Astrocyte (in vitro differentiated cells and primary cell): ENCODE measurements around the gene TMEM184A. TPM values are rescaled to one million over a fixed set of nuclear protein-coding genes. Genes with fewer than 3 reads are reported as not detected.

ENCODE experiments used
- DNase-seq: peaks from one replicate; pipeline ENCODE4 v3.0.0-alpha.2; 2010; ENCODE audit warnings: low read depth
- FAIRE-seq: peaks from 2 replicates; lab custom pipeline; 2011; peaks lifted over from hg19 to GRCh38; lab: Jason Lieb, UNC
- H2AFZ ChIP-seq: 2 replicates; pipeline ENCODE4 v1.6.0; 2012; ENCODE audit warnings: low read depth, low read length, inconsistent platforms
- H3K27ac ChIP-seq: 2 replicates; pipeline ENCODE4 v1.5.1; 2011; ENCODE audit warnings: low read depth, low read length, inconsistent platforms
- H3K27me3 ChIP-seq: 2 replicates; pipeline ENCODE4 v1.6.0; 2011; ENCODE audit warnings: low read length, inconsistent platforms; ENCODE audit not compliant: insufficient read depth
- H3K36me3 ChIP-seq: 2 replicates; pipeline ENCODE4 v1.5.1; 2011; ENCODE audit warnings: low read length, inconsistent platforms; ENCODE audit not compliant: insufficient read depth
- H3K4me1 ChIP-seq: 2 replicates; pipeline ENCODE4 v1.5.1; 2011; ENCODE audit warnings: low read length, inconsistent platforms; ENCODE audit not compliant: insufficient read depth
- H3K4me2 ChIP-seq: 2 replicates; pipeline ENCODE4 v1.6.0; 2012; ENCODE audit warnings: low read length, inconsistent platforms
- H3K4me3 ChIP-seq: 2 replicates; pipeline ENCODE4 v1.5.1; 2011; ENCODE audit warnings: low read depth, mild to moderate bottlenecking, low read length, inconsistent platforms; ENCODE audit not compliant: insufficient read depth
- H3K79me2 ChIP-seq: 2 replicates; pipeline ENCODE4 v1.6.0; 2012; ENCODE audit warnings: mild to moderate bottlenecking, low read length, inconsistent platforms; ENCODE audit not compliant: insufficient read depth
- H3K9ac ChIP-seq: 2 replicates; pipeline ENCODE4 v1.6.0; 2012; ENCODE audit warnings: mild to moderate bottlenecking, low read length, inconsistent platforms
- H3K9me3 ChIP-seq: 2 replicates; pipeline ENCODE4 v1.5.1; 2012; ENCODE audit warnings: low read depth, mild to moderate bottlenecking, low read length, inconsistent platforms; ENCODE audit not compliant: insufficient read depth
- H4K20me1 ChIP-seq: 2 replicates; pipeline ENCODE4 v1.6.0; 2012; ENCODE audit warnings: low read length, inconsistent platforms; ENCODE audit not compliant: insufficient read depth
- H3K27ac Mint-ChIP-seq: one replicate; pipeline ENCODE4 v1.8.0; 2021; ENCODE audit warnings: mild to moderate bottlenecking, mixed read lengths; ENCODE audit not compliant: unreplicated experiment
- H3K27me3 Mint-ChIP-seq: one replicate; pipeline ENCODE4 v1.8.0; 2021; ENCODE audit warnings: low read depth, mixed read lengths; ENCODE audit not compliant: unreplicated experiment
- H3K36me3 Mint-ChIP-seq: one replicate; pipeline ENCODE4 v1.8.0; 2021; ENCODE audit warnings: low read depth, mixed read lengths; ENCODE audit not compliant: unreplicated experiment
- H3K4me1 Mint-ChIP-seq: one replicate; pipeline ENCODE4 v1.8.0; 2021; ENCODE audit warnings: low read depth, mixed read lengths; ENCODE audit not compliant: unreplicated experiment
- H3K4me3 Mint-ChIP-seq: one replicate; pipeline ENCODE4 v1.8.0; 2021; ENCODE audit warnings: mild to moderate bottlenecking, moderate library complexity, mixed read lengths; ENCODE audit not compliant: unreplicated experiment
- H3K9me3 Mint-ChIP-seq: one replicate; pipeline ENCODE4 v1.8.0; 2021; ENCODE audit warnings: mild to moderate bottlenecking, mixed read lengths; ENCODE audit not compliant: unreplicated experiment
- EZH2 ChIP-seq: IDR thresholded peaks from 2 replicates; pipeline ENCODE4 v1.6.1; 2012; ENCODE audit warnings: mild to moderate bottlenecking, low read length, inconsistent platforms; ENCODE audit not compliant: insufficient read depth
- total RNA-seq: library from RNA; stranded (reverse); gene quantifications from 2 replicates; pipeline ENCODE4 v1.2.1, GENCODE V29; 2021
- TF ChIP-seq, protein P1 (sequence below): IDR thresholded peaks from 2 replicates; pipeline ENCODE4 v1.5.1; 2011; ENCODE audit warnings: low read depth, mild to moderate bottlenecking, inconsistent platforms, low read length, moderate library complexity; ENCODE audit not compliant: insufficient read depth

The TMEM184A gene
- total RNA-seq, 1 donor from 2014 or later, result 2.1 TPM

DNA sequence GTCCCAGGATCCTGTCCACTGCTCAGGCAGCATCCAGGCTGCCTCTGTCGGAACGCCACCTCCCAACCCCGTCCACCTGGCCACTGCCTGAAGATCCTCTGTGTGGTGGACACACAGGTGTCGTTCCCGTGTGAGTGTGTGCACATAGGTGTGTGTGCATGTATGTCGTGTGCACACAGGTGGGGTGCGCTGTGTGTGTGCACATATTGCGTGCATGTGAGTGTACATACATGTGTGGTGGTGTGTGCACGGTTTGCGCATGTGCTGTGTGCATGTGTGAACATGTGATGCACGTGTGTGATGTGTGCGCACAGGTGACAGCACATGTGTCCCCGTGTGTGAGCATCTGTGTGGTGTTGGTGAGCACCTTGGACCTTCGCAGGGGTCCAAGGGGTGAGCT is 7.1 kb downstream of the TMEM184A start:
- Histone ChIP-seq H3K4me3 (no peak overlapping the region), H3K27me3 (no peaks in the 10 kb centered on the region), H4K20me1 (no peaks in the 10 kb centered on the region), H3K36me3 (no peaks in the 10 kb centered on the region), H3K9ac (no peak overlapping the region), H3K9me3 (no peaks in the 10 kb centered on the region), H2AFZ (no peak overlapping the region), H3K4me1 (no peaks in the 10 kb centered on the region), H3K27ac (no peak overlapping the region), H3K4me2 (no peak overlapping the region), H3K79me2 (no peaks in the 10 kb centered on the region)
- H3K27ac Mint-ChIP-seq, result no peak overlapping the region
- no peaks in the 10 kb centered on the region for H3K4me1 Mint-ChIP-seq
- H3K9me3 Mint-ChIP-seq, result no peaks in the 10 kb centered on the region
- TF ChIP-seq, protein P1, sequence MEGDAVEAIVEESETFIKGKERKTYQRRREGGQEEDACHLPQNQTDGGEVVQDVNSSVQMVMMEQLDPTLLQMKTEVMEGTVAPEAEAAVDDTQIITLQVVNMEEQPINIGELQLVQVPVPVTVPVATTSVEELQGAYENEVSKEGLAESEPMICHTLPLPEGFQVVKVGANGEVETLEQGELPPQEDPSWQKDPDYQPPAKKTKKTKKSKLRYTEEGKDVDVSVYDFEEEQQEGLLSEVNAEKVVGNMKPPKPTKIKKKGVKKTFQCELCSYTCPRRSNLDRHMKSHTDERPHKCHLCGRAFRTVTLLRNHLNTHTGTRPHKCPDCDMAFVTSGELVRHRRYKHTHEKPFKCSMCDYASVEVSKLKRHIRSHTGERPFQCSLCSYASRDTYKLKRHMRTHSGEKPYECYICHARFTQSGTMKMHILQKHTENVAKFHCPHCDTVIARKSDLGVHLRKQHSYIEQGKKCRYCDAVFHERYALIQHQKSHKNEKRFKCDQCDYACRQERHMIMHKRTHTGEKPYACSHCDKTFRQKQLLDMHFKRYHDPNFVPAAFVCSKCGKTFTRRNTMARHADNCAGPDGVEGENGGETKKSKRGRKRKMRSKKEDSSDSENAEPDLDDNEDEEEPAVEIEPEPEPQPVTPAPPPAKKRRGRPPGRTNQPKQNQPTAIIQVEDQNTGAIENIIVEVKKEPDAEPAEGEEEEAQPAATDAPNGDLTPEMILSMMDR, result no peak
- TF ChIP-seq EZH2, result no peak
- no peak overlapping the region for H3K4me3 Mint-ChIP-seq
- no peak for DNase-seq
- H3K27me3 Mint-ChIP-seq, result no peaks in the 10 kb centered on the region
- H3K36me3 Mint-ChIP-seq, result peaks cover 4% of the 10 kb centered on the region
- no peak for FAIRE-seq

DNA sequence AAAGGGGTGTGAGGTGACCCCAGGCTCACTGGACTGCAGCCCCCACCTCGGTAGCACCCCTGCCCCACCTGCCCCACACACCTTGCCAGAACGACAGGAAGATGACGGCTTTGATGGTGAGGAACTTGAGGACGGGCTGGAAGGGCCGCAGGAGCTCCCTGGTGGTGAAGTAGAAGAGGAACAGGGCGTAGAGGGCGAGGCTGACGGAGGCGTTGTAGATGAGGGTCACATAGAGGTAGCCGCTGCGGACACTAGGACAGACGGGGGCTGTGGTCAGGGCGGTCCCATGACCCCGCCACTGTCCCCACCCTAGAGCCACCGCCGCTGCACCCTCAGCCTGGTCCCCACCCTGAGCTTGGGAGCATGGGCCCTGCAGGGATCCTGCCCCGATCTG is 7.6 kb downstream of the TMEM184A start:
- Histone ChIP-seq H3K79me2 (no peaks in the 10 kb centered on the region), H3K4me3 (no peak overlapping the region), H3K27ac (no peak overlapping the region), H2AFZ (no peak overlapping the region), H4K20me1 (no peaks in the 10 kb centered on the region), H3K9me3 (no peaks in the 10 kb centered on the region), H3K4me2 (no peak overlapping the region), H3K36me3 (peaks cover 2% of the 10 kb centered on the region), H3K9ac (no peak overlapping the region), H3K27me3 (no peaks in the 10 kb centered on the region), H3K4me1 (no peaks in the 10 kb centered on the region)
- no peaks in the 10 kb centered on the region for H3K4me1 Mint-ChIP-seq
- DNase-seq, result no peak
- H3K27ac Mint-ChIP-seq, result peak overlapping the region; percentile 75
- TF ChIP-seq, protein P1, result no peak
- no peak overlapping the region for H3K4me3 Mint-ChIP-seq
- H3K9me3 Mint-ChIP-seq, result no peaks in the 10 kb centered on the region
- FAIRE-seq, result no peak
- peaks cover 4% of the 10 kb centered on the region for H3K36me3 Mint-ChIP-seq
- no peaks in the 10 kb centered on the region for H3K27me3 Mint-ChIP-seq

DNA sequence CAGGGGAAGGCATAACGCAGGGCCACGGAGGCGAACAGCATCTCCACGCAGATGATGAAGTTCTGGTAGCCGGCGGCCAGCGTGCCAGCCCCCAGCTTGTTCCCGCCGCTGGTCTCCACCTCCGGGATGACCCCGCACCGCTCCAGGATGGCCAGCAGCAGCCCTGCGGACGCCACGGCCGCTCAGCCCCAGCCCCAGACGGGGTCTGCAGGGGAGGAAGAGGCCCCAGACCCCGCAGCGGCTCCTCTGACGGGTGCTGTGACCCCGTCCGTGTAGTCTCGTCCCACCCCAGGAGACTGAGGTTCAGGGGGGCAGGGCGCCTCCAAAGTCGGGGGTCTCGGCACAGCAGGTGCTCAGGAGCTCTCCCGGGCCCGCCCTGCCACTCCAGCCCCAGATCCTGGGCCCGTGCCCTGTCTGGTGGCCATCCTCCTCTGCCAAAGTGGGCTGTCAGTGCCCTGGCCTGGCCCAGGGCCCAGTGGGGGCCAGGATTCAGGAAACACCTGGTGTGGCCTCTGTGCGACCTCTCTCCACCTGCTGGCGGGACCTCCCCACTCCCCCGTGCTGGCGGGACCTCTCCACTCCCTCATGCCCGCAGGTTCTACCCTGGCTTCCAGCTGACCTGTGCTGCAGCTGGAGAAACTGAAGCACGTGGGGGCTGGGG is 8.1 kb downstream of the TMEM184A start:
- Mint-ChIP-seq H3K4me1 (no peaks in the 10 kb centered on the region), H3K36me3 (peaks cover 4% of the 10 kb centered on the region), H3K9me3 (no peaks in the 10 kb centered on the region), H3K4me3 (no peak overlapping the region), H3K27me3 (no peaks in the 10 kb centered on the region), H3K27ac (peak overlapping the region; percentile 75)
- no peaks in the 10 kb centered on the region for H3K79me2 ChIP-seq
- no peaks in the 10 kb centered on the region for H3K4me1 ChIP-seq
- no peak overlapping the region for H3K4me3 ChIP-seq
- no peak overlapping the region for H2AFZ ChIP-seq
- DNase-seq (no peak), FAIRE-seq (no peak)
- H3K9me3 ChIP-seq, result no peaks in the 10 kb centered on the region
- H3K27ac ChIP-seq, result no peak overlapping the region
- H3K36me3 ChIP-seq, result peaks cover 2% of the 10 kb centered on the region
- no peaks in the 10 kb centered on the region for H3K27me3 ChIP-seq
- no peak overlapping the region for H3K4me2 ChIP-seq
- TF ChIP-seq, protein P1, result no peak
- no peak for TF ChIP-seq EZH2
- no peak overlapping the region for H3K9ac ChIP-seq
- no peaks in the 10 kb centered on the region for H4K20me1 ChIP-seq
